Effector CD8-positive, alpha-beta T cell (primary cell): ENCODE results near the gene MED15.

ENCODE experiments used
- DNase-seq: peaks from one replicate; lab custom pipeline; 2025; lab: John Stamatoyannopoulos, UW

The MED15 gene

DNA sequence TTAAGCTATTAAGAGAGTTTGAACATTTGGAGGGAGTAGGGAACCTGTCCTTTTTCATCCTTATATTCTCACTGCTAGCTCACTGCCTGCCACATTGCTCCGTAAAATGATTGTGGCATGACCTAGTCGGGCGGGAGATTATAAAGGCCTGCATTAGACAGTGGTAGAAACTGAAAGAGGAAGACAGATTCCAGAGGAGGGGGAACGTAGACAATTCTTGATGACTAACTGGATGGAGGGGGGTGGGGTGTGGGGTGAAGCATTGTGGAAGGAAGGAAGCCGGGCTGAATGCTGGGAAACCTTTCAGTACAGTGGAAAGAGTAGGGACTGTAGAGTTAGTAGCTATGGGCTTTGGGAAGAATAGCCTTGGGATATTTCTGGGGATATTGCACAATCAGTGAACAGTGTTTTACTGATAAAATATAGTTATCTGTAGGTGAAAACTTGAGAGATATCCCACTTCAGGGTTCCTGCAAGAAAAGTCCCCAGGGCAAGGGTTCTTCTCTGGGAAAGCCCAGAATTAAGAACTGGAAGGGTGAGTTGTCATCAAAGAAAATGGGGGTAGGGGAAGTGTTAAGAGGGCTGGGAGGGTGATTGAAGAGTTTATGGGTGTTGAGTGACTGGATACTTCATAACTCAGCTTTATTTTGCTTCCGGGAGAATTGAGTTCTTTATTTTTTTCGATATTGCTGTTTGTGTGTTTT is 2.1 kb downstream of the MED15 start:
- DNase-seq = no peak

DNA sequence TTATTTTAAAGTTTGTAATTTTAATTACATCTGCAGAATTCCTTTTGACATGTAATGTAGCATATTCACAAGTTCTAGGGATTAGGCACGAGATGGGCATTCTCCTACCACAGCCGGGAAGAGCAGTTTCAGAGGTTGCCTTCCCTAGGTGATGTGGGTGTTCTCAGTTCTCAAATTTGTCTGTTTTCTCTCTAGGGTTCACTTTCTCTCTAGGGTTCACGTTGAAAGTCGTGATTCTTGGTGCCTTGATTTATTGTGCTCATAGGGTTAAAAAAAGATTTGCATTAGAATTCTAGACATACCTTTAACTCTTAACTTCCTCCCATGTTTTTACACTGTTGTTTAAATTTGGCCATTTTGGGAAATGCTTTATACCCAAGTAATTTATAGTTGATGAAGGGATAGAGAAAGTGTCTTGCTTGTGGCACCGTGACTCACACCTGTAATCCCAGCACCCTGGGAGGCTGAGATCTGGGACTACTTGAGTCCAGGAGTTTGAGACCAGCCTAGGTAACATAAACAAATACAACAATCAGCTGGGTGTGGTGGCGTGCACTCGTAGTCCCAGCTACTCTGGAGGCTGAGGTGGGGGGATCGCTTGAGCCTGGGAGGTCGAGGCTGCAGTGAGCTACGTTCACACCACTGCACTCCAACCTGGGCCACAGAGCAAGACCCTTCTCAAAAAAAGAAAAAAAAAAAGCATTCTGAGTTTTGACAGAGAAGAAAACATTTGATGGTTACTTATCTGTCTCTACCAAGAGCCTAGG is 3.6 kb downstream of the MED15 start:
- no peak for DNase-seq

DNA sequence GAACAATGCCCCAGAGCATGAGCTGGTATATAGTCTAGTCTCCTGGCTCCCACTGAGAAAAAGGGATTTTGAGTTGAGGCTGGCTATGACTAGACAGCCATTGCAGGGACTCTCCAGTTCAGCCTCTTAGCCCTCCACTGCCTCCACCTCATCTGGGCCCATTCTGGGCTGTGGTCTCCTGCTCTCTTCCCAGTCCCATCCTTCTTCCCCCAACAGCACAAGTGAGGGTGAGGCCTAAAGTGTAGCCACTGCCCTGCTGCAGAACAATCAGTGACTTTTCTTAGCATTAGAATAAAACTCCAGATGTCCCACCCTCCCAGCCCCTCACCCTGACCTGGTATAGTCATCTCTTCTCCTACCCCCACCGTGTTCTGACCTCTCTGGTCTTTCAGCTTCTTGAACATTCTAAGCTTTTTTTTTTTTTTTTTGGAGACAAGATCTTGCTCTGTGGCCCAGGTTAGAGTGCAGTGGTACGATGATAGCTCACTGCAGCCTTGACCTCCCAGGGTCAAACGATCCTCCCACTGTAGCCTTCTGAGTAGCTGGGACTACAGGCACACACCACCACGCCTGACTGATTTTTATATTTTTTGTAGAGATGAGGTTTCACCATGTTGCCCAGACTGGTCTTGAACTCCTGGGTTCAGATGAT is 4.3 kb downstream of the MED15 start:
- DNase-seq = no peak

DNA sequence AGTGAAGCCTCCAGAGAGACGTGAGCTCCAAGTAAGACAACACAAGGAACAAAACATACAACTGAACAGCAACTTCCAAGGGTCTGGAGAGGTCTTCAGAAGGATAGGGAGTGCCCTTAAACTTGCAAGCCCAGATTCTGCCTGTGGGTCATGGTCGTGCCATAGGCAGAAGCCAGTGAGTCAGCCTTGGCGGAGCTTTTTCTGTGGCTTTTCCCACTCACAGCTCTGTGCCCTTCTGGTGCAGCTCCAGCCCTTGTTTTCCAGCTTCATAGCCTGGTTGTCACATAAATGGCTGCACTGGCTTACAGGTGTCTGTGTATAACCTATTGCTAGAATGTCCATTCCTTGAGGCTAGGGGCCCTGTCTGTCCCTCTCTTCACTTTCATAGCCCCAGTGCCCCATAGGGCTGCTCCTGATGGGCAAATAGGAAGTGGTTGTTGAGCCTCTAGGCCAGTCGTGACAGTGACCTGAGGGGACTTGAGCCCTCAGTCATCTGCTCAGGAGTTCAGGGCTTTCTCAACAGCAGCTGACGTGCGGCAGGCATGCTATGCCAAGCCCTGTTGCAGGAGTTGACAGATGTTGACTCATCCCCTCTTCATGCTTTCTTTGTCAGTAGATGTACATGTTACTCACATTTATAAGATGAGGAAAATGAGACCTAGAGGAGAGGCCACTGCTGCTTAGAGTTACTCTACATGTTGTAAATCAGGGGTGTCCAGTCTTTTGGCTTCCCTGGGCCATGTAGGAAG is 7.4 kb downstream of the MED15 start:
- no peak for DNase-seq

DNA sequence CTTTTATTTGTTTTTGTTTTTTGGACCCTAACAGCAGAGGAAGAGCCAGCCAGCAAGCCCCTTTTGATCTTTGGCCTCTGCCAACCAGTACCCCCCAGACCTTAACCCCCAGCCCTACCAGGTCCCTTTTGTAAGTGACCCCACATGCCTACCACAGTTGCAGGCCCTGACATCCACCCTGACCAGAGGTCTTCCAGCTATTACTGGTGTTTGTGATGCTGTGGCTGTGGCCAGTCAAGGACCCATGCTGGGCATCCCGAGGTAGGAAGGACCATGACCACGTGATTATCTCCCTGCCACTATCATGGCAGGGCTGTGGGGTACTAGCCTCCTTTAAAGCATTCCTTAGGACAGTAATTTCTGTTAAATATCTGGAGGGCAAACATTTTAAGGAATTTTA is 9.0 kb downstream of the MED15 start:
- DNase-seq = no peak

DNA sequence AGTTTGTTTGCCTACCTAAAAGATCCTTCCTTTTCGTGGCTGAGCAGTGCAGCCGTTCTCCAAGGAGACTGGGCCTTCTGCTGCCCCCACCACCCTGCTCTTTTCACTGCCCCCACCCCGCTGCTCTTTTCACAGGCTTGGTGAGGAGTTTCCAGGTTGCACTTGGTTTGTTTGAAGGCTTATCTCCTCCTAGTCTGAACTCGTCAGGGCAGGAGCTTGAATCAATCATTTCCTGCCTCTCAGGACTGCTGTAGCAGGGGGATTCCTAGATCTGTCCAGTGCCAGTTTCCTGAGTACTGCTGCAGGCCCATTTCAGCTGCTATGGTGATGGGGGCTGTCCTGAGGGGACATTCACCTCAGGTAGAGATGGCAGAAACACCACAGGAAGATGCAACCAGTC is 10.0 kb downstream of the MED15 start:
- no peak for DNase-seq

DNA sequence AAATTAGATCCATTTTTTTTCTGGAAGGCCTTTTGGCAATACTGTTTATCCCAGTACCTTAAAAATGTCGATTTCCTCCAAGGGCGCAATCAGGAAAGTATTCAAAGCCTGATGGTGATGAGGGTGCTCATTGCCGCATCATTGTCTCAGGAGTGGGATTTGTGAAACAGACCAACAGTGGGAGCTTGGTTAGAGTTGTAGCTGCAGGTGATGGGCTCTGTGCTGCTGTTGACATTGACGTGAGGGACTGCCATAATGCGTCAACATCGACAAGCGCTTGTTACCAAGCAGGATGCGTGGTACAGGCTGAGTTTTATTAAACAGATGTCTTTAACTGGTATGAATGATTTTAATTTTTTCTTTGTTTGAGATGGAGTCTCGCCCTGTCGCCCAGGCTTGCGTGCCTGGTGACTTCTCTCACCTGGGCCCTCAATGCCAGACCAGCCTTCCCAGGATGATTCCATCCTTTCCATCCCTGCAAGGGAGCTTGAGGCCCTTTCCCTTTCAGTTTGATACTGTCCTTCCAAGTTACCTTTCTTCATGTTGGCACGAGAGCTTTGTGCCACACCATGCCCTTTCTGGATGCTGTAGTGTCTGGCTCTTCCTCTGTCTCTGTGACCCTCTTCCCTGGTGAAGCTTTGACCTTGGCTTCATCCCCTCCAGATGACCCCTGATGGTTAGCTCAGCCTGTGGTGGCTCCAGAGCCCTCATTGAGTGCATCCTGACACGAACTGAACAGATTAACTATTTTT is 10.6 kb downstream of the MED15 start:
- DNase-seq = no peak

DNA sequence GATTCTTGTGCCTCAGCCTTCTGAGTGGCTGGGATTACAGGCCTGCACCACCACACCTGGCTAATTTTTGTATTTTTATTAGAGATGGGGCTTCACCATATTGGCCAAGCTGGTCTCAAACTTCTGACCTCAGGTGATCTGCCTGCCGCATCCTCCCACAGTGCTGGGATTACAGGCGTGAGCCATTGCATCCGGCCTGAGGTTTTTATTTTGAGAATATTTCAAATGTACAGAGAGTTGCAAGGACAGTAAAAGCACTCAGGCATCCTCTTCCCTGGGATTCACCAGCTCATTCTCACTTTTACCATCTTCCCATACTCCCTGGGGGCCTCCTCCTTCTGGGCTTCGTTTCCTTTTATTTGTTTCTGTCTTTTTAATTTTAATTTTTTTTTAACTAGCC is 12.1 kb downstream of the MED15 start:
- no peak for DNase-seq

DNA sequence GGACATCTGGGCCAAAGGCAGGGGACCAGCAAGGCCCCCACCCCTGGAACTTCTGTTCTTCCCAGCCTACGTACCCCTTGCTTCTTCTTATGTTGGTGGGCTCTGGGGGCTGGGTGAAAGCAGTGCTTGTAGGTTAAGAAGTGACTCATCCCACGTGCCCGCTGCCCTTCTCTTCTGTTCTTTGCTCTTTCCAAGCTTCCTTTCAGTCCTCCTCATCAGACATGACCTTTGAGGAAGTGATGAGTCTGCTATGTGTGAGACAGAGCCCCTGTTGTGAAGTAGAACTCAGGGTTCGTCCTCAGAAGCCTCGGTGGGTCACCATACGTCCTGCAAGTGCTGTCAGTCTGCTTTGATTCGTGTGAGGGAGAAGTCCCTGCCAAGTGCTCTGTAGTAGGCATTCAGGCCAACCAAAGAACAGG is 12.7 kb downstream of the MED15 start:
- no peak for DNase-seq

DNA sequence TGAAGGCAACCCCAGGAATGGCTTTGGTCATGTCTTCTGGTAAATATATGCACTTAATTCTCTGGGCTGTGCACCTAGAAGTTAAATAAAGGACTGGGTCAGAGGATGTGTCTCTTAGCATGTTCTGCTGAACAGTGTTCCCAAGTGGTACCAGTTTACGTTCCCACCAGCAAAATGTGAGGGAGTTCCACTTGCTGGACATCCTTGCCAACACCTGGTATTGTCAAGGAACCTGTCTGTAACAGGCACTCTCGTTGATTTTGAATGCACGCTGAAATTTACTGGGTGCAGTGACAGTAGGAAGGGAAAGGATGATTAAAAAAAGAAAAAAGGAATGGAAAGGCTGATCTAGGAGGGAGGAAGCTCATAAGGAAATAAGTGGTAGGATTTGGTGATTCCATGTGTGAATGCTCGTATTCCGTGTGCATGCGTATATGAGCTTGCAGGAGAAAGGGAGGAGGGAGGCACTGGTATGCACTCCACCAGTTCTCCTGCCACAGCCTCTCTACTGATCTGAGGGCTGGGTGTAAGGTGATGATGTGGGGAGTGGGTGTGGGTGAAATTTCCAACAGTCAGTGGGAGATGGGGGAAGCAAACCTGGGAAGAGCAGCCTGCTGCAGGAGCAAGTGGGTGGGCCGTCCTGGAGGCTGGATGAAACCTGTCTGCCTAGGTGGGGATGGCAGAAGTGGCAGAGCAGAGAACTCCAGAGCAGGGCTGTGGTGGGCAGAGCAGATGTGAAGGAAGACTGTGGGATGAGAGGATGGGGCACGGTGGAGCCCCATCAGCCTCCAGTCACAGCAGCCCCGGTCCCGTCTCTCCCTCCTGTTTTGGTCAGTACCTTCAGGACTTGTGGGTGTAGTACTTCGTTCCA is 15.0 kb downstream of the MED15 start:
- DNase-seq = no peak

DNA sequence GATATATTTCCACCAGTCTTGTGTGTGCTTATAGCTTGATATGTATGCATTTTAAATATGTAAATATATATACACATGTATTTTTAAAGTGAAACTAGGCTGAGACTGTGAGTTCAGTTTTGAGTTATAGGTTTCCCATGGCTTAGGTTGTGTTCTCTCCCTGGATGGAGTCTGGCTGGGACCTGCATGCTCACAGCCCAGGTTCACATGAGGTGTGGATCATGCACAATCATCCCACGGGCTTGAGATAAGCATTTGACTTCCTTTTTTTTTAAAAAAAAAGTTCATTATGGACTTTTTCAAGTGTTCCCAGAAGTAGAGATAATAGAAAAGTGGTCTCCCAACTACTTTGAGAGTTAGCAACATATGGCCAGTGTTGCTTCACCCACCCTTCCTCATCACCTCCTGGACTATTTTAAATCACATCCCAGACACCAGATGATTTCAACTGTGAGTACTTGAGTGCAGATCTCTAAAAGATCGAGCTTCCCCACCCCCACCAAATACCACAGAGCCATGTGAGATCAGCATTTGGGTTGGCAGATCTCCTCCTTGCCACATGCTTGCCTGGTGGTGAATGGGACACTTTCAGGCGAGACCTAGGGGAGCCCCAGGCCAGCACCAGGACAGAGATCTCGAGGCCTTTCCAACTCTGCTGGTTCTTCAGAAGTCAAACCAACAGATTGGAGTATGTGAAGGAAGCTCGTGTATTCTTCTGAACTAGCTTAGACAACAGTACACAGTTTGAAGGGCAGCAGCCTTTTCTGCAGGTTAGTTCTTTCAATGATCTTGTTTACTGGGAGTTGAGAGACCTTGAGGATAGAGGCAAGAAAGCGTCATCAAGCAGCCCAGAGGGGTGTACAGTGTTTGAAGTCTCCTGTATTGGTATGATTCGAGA is 15.9 kb downstream of the MED15 start:
- DNase-seq = no peak

DNA sequence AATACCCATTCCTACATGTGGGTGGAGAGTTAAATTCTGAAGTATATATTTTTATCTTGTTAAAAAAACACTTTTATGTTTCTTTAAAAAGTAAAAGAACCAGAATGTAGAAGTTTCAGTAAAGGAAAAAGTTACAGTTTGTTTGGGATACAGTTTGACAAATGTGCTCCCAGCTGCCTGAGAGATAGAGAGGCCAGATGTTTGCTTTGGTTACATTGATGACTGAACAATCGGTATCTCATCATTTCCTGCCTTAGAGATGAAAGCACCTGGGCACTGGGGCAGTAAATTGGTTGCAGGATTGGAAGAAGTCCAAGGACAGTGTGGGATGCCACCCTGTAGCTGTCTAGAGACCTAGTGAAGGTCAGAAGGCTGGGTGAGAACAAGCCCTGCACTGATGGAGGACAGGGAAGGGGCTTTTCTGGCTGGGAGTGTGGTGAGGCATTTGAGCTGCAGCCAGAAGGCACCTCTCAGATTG is 16.6 kb downstream of the MED15 start:
- DNase-seq = no peak

DNA sequence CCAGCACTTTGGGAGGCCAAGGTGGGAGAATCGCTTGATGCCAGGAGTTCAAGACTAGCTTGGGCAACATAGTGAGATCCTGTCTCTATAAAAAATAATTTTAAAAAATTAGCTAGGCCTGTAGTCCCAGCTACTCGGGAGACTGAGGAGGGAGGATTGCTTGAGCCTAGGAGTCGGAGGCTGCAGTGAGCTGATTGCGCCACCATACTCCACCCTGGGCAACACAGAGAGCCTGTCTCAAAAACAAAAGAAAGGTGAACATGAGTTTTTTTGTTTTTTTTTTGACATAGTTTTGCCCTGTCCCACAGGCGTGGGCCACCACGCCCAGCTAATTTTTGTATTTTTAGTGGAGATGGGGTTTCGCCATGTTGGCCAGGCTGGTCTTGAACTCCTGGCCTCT is 17.6 kb downstream of the MED15 start:
- no peak for DNase-seq

DNA sequence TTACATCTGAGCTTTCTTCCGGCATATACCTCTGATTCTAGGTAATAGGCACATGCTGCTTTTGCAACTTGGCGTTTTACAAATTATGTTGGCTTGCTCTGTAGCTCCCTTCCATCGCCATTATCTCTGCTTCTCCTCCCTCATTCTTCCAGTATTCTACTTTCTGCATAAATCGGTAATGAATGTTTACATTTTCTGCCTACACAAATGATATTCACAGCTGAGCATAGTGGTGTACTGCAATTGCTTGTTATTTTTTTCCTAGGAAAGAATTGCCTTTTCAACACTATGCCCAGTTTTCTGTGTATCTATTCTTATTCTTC is 18.9 kb downstream of the MED15 start:
- DNase-seq = no peak

DNA sequence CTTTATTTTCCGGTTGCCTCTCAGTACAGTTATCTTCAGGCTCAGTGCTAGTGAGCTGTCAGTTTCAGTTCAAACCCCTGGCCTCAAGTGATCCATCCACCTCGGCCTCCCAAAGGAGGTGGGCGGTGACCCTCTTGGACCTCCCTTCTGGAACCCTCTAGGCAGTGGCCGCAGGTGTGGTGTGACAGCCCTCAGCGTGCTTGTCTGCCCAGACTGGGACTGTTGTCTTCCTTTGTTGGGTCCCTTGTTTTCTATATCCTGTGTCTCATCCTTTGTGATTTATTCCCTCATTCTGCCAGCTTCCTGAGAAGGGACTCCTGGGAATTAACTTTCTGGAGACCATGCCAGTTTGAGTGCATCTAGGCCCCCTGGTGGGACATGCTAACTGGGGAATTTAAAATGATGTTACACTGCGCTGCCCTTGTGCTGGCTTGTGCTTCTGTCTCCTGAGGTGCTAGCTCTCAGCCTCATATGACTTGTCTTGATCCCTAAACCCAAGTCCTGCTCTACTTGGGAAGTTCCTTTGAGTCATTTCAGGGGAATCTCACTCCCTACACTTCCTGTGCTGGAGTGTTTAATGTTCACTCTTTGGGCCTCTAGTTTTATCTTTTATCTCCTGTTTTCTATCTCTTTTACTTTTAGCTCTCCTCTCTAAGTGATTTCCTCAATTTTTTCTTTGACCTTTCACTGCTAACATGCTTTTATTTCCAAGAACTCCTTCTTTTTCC is 19.4 kb downstream of the MED15 start:
- no peak for DNase-seq

DNA sequence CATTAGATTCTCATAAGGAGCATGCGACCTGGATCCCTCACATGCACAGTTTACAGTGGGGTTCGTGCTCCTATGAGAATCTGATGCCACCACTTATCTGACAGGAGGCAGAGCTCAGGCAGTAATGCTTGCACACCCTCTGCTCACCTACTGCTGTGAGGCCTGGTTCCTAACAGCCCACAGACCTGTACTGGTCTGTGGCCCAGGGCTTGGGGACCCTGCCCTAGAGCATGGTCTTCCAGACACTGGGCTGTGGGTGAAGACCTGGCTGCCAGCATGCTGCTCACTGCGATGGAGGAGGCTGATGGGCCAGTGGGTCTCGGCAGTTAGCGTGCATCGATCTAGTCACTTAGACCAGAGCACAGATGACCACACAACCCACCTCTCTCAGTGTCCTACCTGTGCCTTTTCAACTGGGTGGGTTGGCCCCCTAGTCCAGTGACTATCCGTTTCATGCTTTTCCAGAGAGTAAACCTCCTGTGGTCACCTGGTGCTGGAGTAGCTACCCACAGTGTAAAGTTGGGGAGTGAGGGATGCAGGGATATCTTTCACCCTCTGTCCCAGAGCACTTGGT is 21.1 kb downstream of the MED15 start:
- no peak for DNase-seq

DNA sequence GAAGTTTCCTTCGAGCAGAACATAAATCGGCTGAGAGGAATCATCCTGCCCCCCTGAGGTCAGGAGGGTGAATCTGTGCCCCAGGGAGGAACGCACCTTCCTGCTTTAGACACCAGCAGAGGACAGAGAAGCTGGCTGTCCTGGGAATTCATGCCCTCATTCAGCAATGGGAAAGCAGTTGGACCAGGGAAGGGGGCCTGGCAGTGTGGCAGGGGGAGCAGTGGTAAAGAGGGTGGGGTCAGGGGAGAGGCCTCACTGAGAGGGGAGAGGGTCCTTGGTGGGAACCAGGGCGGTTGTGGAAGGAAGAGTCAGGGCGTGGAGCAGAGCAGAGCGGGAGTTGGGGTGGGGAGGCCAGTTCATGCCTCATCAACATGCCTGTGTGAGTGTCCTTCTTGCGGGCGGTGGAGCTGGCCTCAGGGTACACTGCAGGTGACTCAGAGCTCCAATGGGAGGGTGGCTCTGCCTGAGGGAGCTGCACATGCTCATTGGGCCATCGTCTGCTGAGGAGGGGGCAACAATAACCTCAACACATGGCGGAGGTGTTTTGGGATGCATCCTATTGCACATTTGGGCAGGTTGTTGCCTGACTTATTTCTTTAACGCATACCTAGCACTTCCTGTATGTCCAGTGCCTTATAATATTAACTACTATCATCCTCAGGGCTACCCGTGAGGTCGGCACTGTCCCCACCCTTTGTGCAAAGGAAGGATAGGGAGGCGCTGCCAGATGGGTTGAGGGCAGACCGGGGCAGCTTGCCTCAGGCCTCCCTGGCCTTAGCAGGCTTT is 23.2 kb downstream of the MED15 start:
- no peak for DNase-seq

DNA sequence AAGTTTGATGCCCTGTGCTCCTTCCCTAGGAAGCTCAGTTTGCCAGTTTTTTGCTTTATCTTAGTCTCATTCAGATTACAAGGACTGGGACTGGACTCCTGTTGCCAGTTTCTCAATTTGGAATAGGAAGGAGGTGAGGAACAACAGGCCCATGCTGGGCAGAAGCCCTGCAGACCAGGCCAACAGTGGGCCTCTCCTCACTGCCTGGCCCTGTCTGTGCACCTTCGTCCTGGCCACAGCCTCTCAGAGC is 23.7 kb downstream of the MED15 start:
- no peak for DNase-seq
